GM19455 (cell line): Measurements from ENCODE around the gene PLCXD3.

Source experiments
- ATAC-seq: cut with Tn5 transposase; IDR thresholded peaks from one replicate; pipeline ENCODE4 v1.9.1; 2021; ENCODE audit not compliant: unreplicated experiment

The PLCXD3 gene

GRCh38 chr5:41510176-41510831 is at the start of gene PLCXD3:
Gene PLCXD3 (minus strand): TSS chr5:41510601. CDS start chr5:41510526, 75 bp downstream.
- ATAC-seq, result no peak

- ATAC-seq, result no peak
These were observed 48.8 kb upstream of the PLCXD3 start for GRCh38 chr5:41559184-41559583.

GRCh38 chr5:41558295-41558694 is 47.9 kb upstream of the PLCXD3 start:
- no peak for ATAC-seq

- no peak for ATAC-seq
These were observed 37.6 kb upstream of the PLCXD3 start for GRCh38 chr5:41547991-41548390.

- no peak for ATAC-seq
These were observed 31.8 kb upstream of the PLCXD3 start for GRCh38 chr5:41542183-41542582.

- ATAC-seq, result no peak
These were observed 29.1 kb upstream of the PLCXD3 start for GRCh38 chr5:41539454-41539853.

GRCh38 chr5:41537581-41537980 is 27.2 kb upstream of the PLCXD3 start:
- no peak for ATAC-seq

- no peak for ATAC-seq
These were observed 22.1 kb upstream of the PLCXD3 start for GRCh38 chr5:41532485-41532884.

GRCh38 chr5:41527201-41527779 is 16.9 kb upstream of the PLCXD3 start:
- no peak for ATAC-seq

GRCh38 chr5:41526699-41527098 is 16.3 kb upstream of the PLCXD3 start:
- ATAC-seq, result no peak

- ATAC-seq, result no peak
These were observed 13.8 kb upstream of the PLCXD3 start for GRCh38 chr5:41524174-41524573.

- no peak for ATAC-seq
These were observed 11.9 kb upstream of the PLCXD3 start for GRCh38 chr5:41522193-41522786.

- ATAC-seq, result no peak
These were observed 9.4 kb upstream of the PLCXD3 start for GRCh38 chr5:41519801-41520200.

- no peak for ATAC-seq
These were observed 7.5 kb upstream of the PLCXD3 start for GRCh38 chr5:41517909-41518308.

GRCh38 chr5:41511241-41511640 is 840 bp upstream of the PLCXD3 start:
- ATAC-seq, result no peak

- ATAC-seq, result no peak
These were observed 814 bp downstream of the PLCXD3 start for GRCh38 chr5:41509399-41510175.

- ATAC-seq, result no peak
These were observed 1.6 kb downstream of the PLCXD3 start for GRCh38 chr5:41508696-41509398.

- ATAC-seq, result no peak
These were observed 2.2 kb downstream of the PLCXD3 start for GRCh38 chr5:41508186-41508585.

- ATAC-seq, result no peak
These were observed 2.9 kb downstream of the PLCXD3 start for GRCh38 chr5:41507501-41507900.

GRCh38 chr5:41503860-41504259 is 6.5 kb downstream of the PLCXD3 start:
- no peak for ATAC-seq

- ATAC-seq, result no peak
These were observed 7.1 kb downstream of the PLCXD3 start for GRCh38 chr5:41503310-41503709.
